Endothelial cell of umbilical vein (primary cell): ENCODE measurements around the gene TMEM131. TPM values are rescaled to one million over a fixed set of nuclear protein-coding genes. Genes with fewer than 3 reads are reported as not detected.
A peak's percentile ranks its signal among the peaks of the same experiment; 100 is the strongest.

Experiments
- BruUV-seq: library from RNA; stranded (reverse); fragments of 400-500 nt; replicated peaks from 2 replicates; lab custom pipeline; 2021; lab: Mats Ljungman, UMichigan
- CTCF ChIA-PET: fragments of 300-600, 350-600 bp; sonication (Branson Sonifier 250); formaldehyde crosslinking; loops from one replicate; lab custom pipeline; 2021; ENCODE audit warnings: antibody characterized with exemption, inconsistent platforms; lab: Charles Lee
- POLR2A ChIA-PET: fragments of 300-600, 350-600 bp; sonication (Branson Sonifier 250); formaldehyde crosslinking; loops from one replicate; lab custom pipeline; 2021; ENCODE audit warnings: antibody characterized with exemption, inconsistent platforms; lab: Charles Lee
- DNase-seq: peaks from one replicate; pipeline ENCODE4 v3.0.0-alpha.2; 2011; ENCODE audit warnings: low read depth, low spot score
- FAIRE-seq: peaks from 2 replicates; lab custom pipeline; 2011; peaks lifted over from hg19 to GRCh38; lab: Jason Lieb, UNC
- H2AFZ ChIP-seq: 2 replicates; pipeline ENCODE4 v1.6.0; 2012; ENCODE audit warnings: low read depth, low read length, control low read depth, inconsistent platforms
- H3K27ac ChIP-seq: 2 replicates; pipeline ENCODE4 v1.5.1; 2011; ENCODE audit warnings: low read depth, mild to moderate bottlenecking, control low read depth, low read length, moderate library complexity; ENCODE audit not compliant: insufficient read depth
- H3K27me3 ChIP-seq, 2 experiments: 2 replicates each; pipeline versions ENCODE4 v1.6.0 to v1.6.1; 2011; ENCODE audit warnings: low read length in 2 of 2, mixed read lengths in 1 of 2; ENCODE audit not compliant: control insufficient read depth in 2 of 2, insufficient read depth in 2 of 2
- H3K36me3 ChIP-seq, 2 experiments: 2 replicates in 1 of 2; 3 replicates in 1 of 2; pipeline ENCODE4 v1.5.1; 2011; ENCODE audit warnings: low read length in 2 of 2, mild to moderate bottlenecking in 1 of 2, moderate library complexity in 1 of 2; ENCODE audit not compliant: control insufficient read depth in 2 of 2, insufficient read depth in 2 of 2; ENCODE audit errors: extremely low read depth in 1 of 2
- H3K4me1 ChIP-seq: 3 replicates; pipeline ENCODE4 v1.5.1; 2011; ENCODE audit warnings: mild to moderate bottlenecking, low read length; ENCODE audit not compliant: control insufficient read depth, insufficient read depth; ENCODE audit errors: extremely low read depth
- H3K4me2 ChIP-seq: 2 replicates; pipeline ENCODE4 v1.6.1; 2011; ENCODE audit warnings: low read length, control low read depth, mixed read lengths; ENCODE audit not compliant: insufficient read depth
- H3K4me3 ChIP-seq, 3 experiments: fragments of 200-600 bp in 1 of 3; sonication (generic), shearing (Covaris generic) in 1 of 3; replicated peaks in 1 of 3; 2 replicates each; pipeline ENCODE4 v1.5.1; 2011 to 2016; ENCODE audit warnings: control low read depth in 3 of 3, low read length in 3 of 3, mild to moderate bottlenecking in 2 of 3, inconsistent platforms in 1 of 3, low read depth in 1 of 3, moderate library complexity in 1 of 3; ENCODE audit not compliant: insufficient read depth in 1 of 3
- H3K79me2 ChIP-seq: 2 replicates; pipeline ENCODE4 v1.6.0; 2012; ENCODE audit warnings: low read length, inconsistent platforms; ENCODE audit not compliant: control insufficient read depth, insufficient read depth
- H3K9ac ChIP-seq: replicated peaks from 2 replicates; pipeline ENCODE3; 2011; ENCODE audit warnings: low read length, control low read depth; ENCODE audit not compliant: insufficient read depth; ENCODE audit errors: extremely low read depth
- H3K9me1 ChIP-seq: replicated peaks from 3 replicates; pipeline ENCODE4 v1.6.0; 2011; ENCODE audit warnings: mild to moderate bottlenecking, low read length; ENCODE audit not compliant: control insufficient read depth, insufficient read depth; ENCODE audit errors: extremely low read depth
- H3K9me3 ChIP-seq: replicated peaks from 2 replicates; pipeline ENCODE4 v1.5.1; 2012; ENCODE audit warnings: low read length, inconsistent platforms; ENCODE audit not compliant: control insufficient read depth, insufficient read depth
- H4K20me1 ChIP-seq: replicated peaks from 2 replicates; pipeline ENCODE3; 2011; ENCODE audit warnings: mild to moderate bottlenecking, low read length; ENCODE audit not compliant: control insufficient read depth, insufficient read depth; ENCODE audit errors: extremely low read depth
- CTCF ChIP-seq, 2 donors: IDR thresholded peaks; 1 replicate in 1 of 2; 2 replicates in 1 of 2; pipeline ENCODE4 v1.5.1; 2011; ENCODE audit warnings: low read length in 2 of 2, mild to moderate bottlenecking in 2 of 2, moderate library complexity in 2 of 2, control low read depth in 1 of 2, inconsistent platforms in 1 of 2, low read depth in 1 of 2; ENCODE audit not compliant: insufficient read depth in 1 of 2; ENCODE audit errors: extremely low read depth in 1 of 2
- FOS ChIP-seq: IDR thresholded peaks from 2 replicates; pipeline ENCODE4 v1.6.1; 2011; ENCODE audit warnings: mild to moderate bottlenecking, low read length, moderate library complexity, borderline replicate concordance; ENCODE audit not compliant: insufficient read depth
- GATA2 ChIP-seq: IDR thresholded peaks from 2 replicates; pipeline ENCODE4 v1.7.0; 2011; ENCODE audit warnings: low read depth, mild to moderate bottlenecking, moderate library complexity, mixed read lengths, low read length; ENCODE audit not compliant: insufficient read length, insufficient read depth
- MYC ChIP-seq: IDR thresholded peaks from one replicate; pipeline ENCODE4 v1.6.1; 2011; ENCODE audit warnings: mild to moderate bottlenecking, low read depth, low read length
- dilution Hi-C: fragments of 300-500 bp; cut with MboI; formaldehyde crosslinking; loops from one replicate; pipeline ENCODE4 v1.15.0; 2019; ENCODE audit warnings: low sequenced_read_pairs; ENCODE audit not compliant: extremely low pct_ligation_motif_present
- intact Hi-C: fragments of 100-400 bp; cut with micrococcal nuclease; formaldehyde crosslinking; loops from one replicate; pipeline ENCODE4 v1.10.0; 2022
- polyA plus RNA-seq, 4 experiments: library from polyadenylated mRNA; depleted of rRNA in 3 of 4; stranded (reverse) in 3 of 4; unstranded in 1 of 4; fragments of >200 nt; gene quantifications; 2 replicates each; pipeline versions ENCODE4 v1.2.1 to v1.2.3, GENCODE V29; 2011 to 2012; ENCODE audit warnings: missing spikeins in 1 of 4
- total RNA-seq: library from RNA; stranded (reverse); gene quantifications from 2 replicates; pipeline ENCODE4 v1.2.3, GENCODE V29; 2021

The TMEM131 gene
- total and polyA plus RNA-seq, 2 donors (not counting 3 experiments of a cell fraction or from before 2014, with no cell fraction given) = 12.2 to 28.6 TPM

- Histone ChIP-seq H3K27ac (no peak overlapping the region), H3K4me1 (peaks cover 5% of the 10 kb centered on the region), H3K36me3 (no peaks in the 10 kb centered on the region), H3K9ac (no peak overlapping the region), H3K79me2 (no peaks in the 10 kb centered on the region), H3K9me1 (no peaks in the 10 kb centered on the region), H3K4me2 (no peak overlapping the region), H3K9me3 (no peaks in the 10 kb centered on the region), H4K20me1 (no peaks in the 10 kb centered on the region), H3K27me3 (no peaks in the 10 kb centered on the region), H2AFZ (no peak overlapping the region), H3K4me3 (no peak overlapping the region)
- no peak for FAIRE-seq
- no peak for TF ChIP-seq MYC
- TF ChIP-seq CTCF (IDR thresholded peaks at IDR 0.05; ENCODE audit: extremely low read depth in 1 of 2, insufficient read depth in 1 of 2, low read depth in 1 of 2, low read length in 2 of 2) = no peak
- intact Hi-C loops = no loop called here
- no TSS peak for BruUV-seq
- ChIA-PET CTCF (no interaction called here), POLR2A (no interaction called here)
- DNase-seq = no peak
- dilution Hi-C loops = no loop called here
Measured at GRCh38 chr2:97907369-97908100, 88.2 kb downstream of the TMEM131 start.

- Histone ChIP-seq H3K4me1 (peaks cover 5% of the 10 kb centered on the region), H3K36me3 (no peaks in the 10 kb centered on the region), H3K27ac (no peak overlapping the region), H4K20me1 (no peaks in the 10 kb centered on the region), H3K4me3 (no peak overlapping the region), H3K4me2 (peak overlapping the region; percentile 17), H3K79me2 (no peaks in the 10 kb centered on the region), H2AFZ (no peak overlapping the region), H3K9me3 (no peaks in the 10 kb centered on the region), H3K9ac (no peak overlapping the region), H3K27me3 (no peaks in the 10 kb centered on the region), H3K9me1 (no peaks in the 10 kb centered on the region)
- POLR2A ChIA-PET = interaction anchor here (0.6 kb wide), 1 partner anchor 16 kb away, joined by 3 read pairs; no protein-coding TSS in a partner anchor
- DNase-seq (peak; percentile 4), FAIRE-seq (no peak)
- CTCF ChIA-PET = interaction anchor here (0.9 kb wide), 1 partner anchor 89 kb away, joined by 3 read pairs; no protein-coding TSS in a partner anchor
- TF ChIP-seq FOS (no peak), GATA2 (peak; percentile 37)
- intact Hi-C loops (no loop called here), dilution Hi-C loops (no loop called here)
- BruUV-seq = no TSS peak
Measured at GRCh38 chr2:97906307-97906706, 89.4 kb downstream of the TMEM131 start.
